Mucosa of descending colon (tissue), 3 donors: ENCODE results near the gene RS1. TPM values are rescaled to one million over a fixed set of nuclear protein-coding genes. Genes with fewer than 3 reads are reported as not detected.

ENCODE experiments used
- ATAC-seq: fragments of 200-7000 bp; cut with Tn5 transposase; one replicate; pipeline ENCODE4 v1.9.1; 2020; ENCODE audit warnings: mild to moderate bottlenecking, moderate library complexity
- DNase-seq, 3 donors: peaks; one replicate each; pipeline ENCODE4 v3.0.0-alpha.2; 2020
- H3K36me3 ChIP-seq: fragments of 200-600 bp; one replicate; pipeline ENCODE4 v1.8.0; 2021; ENCODE audit warnings: low read depth, mild to moderate bottlenecking
- H3K4me1 ChIP-seq: fragments of 200-600 bp; one replicate; pipeline ENCODE4 v1.8.0; 2021; ENCODE audit warnings: low read depth, mild to moderate bottlenecking
- H3K4me3 ChIP-seq: fragments of 200-600 bp; one replicate; pipeline ENCODE4 v1.8.0; 2021; ENCODE audit warnings: mild to moderate bottlenecking
- H3K9me3 ChIP-seq: fragments of 200-600 bp; one replicate; pipeline ENCODE4 v1.8.0; 2021; ENCODE audit warnings: mild to moderate bottlenecking
- intact Hi-C, 2 donors: fragments of 100-400 bp; cut with DNase I in 1 of 2; cut with micrococcal nuclease in 1 of 2; formaldehyde crosslinking; loops; one replicate each; pipeline versions ENCODE4 v1.11.0 to v1.11.1; 2022; cut with DNase I, micrococcal nuclease
- total RNA-seq, 3 donors: library from RNA; stranded (reverse); fragmentation: NEBNext Ultra II Directional in 2 of 3; extraction: Animal tissue kit (Norgen Biotek cat#: 25700) in 2 of 3; gene quantifications; one replicate each; pipeline versions ENCODE4 v1.2.1 to v1.2.4, GENCODE V29; 2021 to 2023
- TF ChIP-seq, protein P1 (sequence below): fragments of 200-600 bp; IDR thresholded peaks from one replicate; pipeline ENCODE4 v1.8.0; 2022; ENCODE audit warnings: antibody characterized with exemption, mild to moderate bottlenecking
- donor health status: DM: no; HTN: no; CAD: no; lungs with moderate emphysema.
- donor health status: DM: no; HTN: no; CAD: no.
- donor health status: DM: no; HTN: yes; CAD: no.

RS1 gene
- total RNA-seq, 3 donors from 2014 or later: not detected

DNA sequence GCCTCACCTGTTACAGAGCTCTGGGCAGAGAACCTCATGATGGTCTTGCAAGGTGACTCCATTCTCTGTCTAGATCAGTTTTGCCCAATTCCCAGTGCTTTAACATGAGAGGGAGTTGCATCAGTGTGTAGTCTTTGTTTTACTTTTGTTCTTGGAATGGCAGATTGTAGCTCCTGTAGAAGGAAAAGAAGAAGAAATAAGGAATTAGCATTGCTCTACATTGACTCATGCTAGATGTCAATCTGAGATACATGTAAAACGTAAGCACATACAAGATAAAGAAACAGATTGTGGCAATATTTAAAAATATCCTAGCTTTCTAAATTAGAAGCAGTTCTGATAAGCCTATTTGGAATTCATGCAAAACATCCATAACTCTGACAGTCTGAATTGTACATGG lies 19.5 kb upstream of the RS1 start:
- DNase-seq: no peak
- no peak for ATAC-seq
- Histone ChIP-seq H3K9me3 (no peaks in the 10 kb centered on the region), H3K4me1 (no peaks in the 10 kb centered on the region), H3K4me3 (no peak overlapping the region), H3K36me3 (no peaks in the 10 kb centered on the region)
- intact Hi-C loops: no loop called here
- TF ChIP-seq, protein P1, sequence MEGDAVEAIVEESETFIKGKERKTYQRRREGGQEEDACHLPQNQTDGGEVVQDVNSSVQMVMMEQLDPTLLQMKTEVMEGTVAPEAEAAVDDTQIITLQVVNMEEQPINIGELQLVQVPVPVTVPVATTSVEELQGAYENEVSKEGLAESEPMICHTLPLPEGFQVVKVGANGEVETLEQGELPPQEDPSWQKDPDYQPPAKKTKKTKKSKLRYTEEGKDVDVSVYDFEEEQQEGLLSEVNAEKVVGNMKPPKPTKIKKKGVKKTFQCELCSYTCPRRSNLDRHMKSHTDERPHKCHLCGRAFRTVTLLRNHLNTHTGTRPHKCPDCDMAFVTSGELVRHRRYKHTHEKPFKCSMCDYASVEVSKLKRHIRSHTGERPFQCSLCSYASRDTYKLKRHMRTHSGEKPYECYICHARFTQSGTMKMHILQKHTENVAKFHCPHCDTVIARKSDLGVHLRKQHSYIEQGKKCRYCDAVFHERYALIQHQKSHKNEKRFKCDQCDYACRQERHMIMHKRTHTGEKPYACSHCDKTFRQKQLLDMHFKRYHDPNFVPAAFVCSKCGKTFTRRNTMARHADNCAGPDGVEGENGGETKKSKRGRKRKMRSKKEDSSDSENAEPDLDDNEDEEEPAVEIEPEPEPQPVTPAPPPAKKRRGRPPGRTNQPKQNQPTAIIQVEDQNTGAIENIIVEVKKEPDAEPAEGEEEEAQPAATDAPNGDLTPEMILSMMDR: no peak

DNA sequence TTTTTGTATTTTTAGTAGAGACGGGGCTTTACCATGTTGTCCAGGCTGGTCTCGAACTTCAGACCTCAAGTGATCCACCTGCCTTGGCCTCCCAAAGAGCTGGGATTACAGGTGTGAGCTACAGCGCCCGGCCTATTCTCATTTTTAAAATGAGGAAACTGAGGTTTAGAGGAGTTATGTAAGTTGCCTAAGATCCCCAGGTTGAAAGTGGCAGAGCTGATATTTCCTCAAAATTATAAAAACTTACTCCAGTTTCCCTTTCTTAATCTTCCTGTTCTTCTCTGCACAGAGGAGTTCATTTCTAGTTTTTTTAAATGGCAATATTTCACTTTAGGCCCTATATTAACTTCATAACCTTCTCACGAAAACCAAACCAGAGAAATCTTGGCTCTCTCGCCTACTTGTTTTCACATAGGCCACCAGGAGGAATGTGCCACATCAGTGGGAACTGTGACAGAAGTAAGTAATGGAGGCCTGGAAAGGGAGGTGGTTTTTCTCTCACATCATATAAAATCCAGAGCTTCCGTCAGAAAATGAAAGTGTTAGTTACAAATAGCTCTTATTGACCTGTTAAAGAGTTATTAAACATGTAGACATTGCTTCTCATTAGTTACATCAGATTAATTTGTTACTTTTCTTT lies 16.1 kb upstream of the RS1 start:
- ATAC-seq (no peak), DNase-seq (no peak)
- intact Hi-C loops: no loop called here
- H3K4me1 ChIP-seq: no peaks in the 10 kb centered on the region
- no peaks in the 10 kb centered on the region for H3K9me3 ChIP-seq
- no peak overlapping the region for H3K4me3 ChIP-seq
- TF ChIP-seq, protein P1: no peak
- no peaks in the 10 kb centered on the region for H3K36me3 ChIP-seq

- no peaks in the 10 kb centered on the region for H3K9me3 ChIP-seq
- intact Hi-C loops: no loop called here
- H3K4me1 ChIP-seq: no peaks in the 10 kb centered on the region
- H3K36me3 ChIP-seq: no peaks in the 10 kb centered on the region
- DNase-seq (no peak), ATAC-seq (no peak)
- H3K4me3 ChIP-seq: no peak overlapping the region
- TF ChIP-seq, protein P1: no peak
Measured at GRCh38 chrX:18682979-18683387, 11.1 kb upstream of the RS1 start.

- Histone ChIP-seq H3K4me3 (no peak overlapping the region), H3K36me3 (no peaks in the 10 kb centered on the region), H3K9me3 (no peaks in the 10 kb centered on the region), H3K4me1 (no peaks in the 10 kb centered on the region)
- no peak for ATAC-seq
- no peak for DNase-seq
- TF ChIP-seq, protein P1: no peak
- intact Hi-C loops: no loop called here
Measured at GRCh38 chrX:18681996-18682395, 10.1 kb upstream of the RS1 start.

GRCh38 chrX:18677161-18677869 lies 5.4 kb upstream of the RS1 start:
- no peaks in the 10 kb centered on the region for H3K4me1 ChIP-seq
- no peak overlapping the region for H3K4me3 ChIP-seq
- intact Hi-C loops: no loop called here
- TF ChIP-seq, protein P1: no peak
- DNase-seq (peak in 2 of 3 donors; percentile 17 to 33), ATAC-seq (no peak)
- no peaks in the 10 kb centered on the region for H3K9me3 ChIP-seq
- no peaks in the 10 kb centered on the region for H3K36me3 ChIP-seq
